ENCODE results near the gene ACSBG1.
A peak's percentile ranks its signal among the peaks of the same experiment; 100 is the strongest.

The ACSBG1 gene

DNA sequence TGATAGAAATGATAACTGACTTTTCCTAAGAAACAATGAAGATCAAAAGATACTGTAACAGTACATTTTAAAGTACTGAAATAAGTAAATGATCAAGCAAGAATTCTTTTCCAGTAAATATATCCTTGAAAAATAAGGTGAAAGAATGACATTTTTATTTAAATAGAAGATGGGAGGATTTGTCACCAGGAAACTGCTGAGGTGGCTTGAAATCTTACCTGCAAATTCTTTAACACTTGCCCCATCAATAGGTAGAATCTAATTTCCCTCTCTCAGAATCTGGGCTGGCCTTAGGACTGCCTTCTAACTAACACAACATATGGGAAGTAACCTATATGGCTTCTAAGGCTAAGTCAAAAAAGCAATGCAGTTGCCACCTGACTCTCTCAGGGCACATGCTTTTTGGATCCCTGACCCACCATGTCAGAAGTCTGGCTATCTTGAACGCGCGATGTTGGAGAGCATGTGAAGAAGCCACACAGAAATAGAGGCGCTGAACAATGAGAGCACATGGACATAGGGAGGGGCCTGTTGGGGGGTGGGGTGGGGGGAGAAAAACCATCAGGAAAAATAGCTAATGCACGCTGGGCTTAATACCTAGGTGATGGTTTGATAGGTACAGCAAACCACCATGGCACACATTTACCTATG, 11.5 kb downstream of the ACSBG1 start:
- DNase-seq (ENCODE audit: low spot score), result no peak

DNA sequence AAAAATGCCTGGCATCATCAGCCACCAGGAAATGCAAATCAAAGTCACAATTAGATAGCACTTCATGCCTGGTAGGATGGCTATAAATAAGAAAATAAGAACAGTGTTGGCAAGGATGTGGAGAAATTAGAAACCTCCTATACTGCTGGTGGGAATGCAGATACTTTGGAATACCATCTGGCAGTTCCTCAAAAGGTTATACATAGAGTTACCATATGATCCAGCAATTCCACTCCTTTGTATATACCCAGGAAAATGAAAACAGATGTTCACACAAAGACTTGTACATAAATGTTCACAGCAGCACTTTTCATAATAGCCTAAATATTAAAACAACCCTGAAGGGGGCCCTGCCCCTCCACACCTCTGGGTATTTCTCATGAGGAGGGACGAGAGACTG, 13.7 kb downstream of the ACSBG1 start:
- DNase-seq (ENCODE audit: low spot score), result no peak

DNA sequence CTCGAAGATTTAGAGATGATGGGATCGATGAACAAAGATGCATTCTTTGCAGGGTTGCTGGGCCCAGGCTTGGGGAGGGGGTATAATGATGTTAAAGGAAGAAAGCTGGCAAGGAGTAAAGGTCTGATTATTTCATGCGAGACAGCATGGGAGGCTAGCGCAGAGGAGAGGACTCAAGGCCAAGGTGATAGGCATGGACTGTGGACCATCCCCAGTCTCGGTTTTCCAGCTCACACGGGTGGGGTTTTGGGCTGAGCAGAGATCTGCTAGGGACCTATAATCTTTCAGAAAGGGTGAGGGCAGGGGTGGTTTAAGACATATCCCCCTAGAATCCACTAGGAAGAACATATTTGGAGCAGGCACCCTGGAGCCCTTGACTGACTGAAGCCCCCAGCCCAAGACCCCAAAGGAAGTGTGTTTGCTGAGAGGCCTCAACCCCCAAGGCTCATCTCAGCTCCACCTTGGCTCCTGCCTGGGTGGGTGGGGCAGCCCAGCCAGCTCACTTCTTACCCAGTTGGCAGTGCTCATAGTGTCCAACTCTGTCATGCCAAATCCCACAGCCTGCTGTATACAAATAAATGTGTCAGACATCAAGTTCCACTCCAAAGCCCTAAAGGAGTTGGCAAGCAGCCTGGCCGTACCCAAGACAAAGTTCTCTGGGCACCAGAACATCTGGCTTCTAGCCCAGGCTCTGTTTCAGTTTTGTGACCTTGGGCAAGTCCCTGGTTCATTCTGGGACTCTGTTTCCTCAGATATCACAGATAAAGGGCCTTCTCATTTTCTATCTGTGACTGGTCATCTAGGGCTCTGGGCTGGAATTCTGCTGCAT, 17.9 kb downstream of the ACSBG1 start:
- peak; percentile 75 for DNase-seq (ENCODE audit: low spot score)

DNA sequence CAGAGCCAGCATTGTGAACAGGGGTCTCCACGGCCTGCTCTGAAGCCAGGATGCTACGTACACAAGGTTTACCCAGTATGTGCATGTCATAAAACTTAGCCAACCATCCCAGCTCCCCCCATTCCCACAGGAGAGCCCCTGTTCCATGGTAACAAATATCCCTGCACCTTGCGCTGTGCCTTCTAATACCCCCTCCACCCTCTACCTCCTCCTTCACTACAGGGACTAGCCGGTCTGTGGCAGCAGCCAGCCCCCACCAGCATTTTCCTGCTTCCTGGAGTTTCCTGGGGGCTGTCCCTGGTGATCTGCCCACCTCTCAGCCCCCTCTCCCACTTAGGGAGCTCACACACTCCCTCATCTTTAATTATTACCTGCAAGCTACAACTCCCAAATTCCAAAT, 20.4 kb downstream of the ACSBG1 start:
- no peak for DNase-seq (ENCODE audit: low spot score)

DNA sequence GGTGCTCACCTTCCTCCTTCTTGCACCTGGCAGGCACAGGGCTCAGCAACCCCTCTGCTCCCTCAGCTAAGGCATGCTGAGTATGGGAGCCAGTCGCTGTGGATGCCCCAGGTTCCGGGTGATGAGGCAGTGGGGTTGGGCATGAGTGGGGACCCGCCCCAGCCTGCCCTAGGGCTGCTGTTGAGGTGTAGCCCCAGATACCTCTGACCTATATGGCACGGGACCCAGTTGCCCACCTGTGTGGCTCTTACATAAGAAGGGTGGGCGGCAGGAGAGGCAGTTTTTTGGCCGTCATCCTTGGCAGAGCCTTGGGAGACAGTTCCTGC, 21.0 kb downstream of the ACSBG1 start:
- DNase-seq (ENCODE audit: low spot score), result no peak

DNA sequence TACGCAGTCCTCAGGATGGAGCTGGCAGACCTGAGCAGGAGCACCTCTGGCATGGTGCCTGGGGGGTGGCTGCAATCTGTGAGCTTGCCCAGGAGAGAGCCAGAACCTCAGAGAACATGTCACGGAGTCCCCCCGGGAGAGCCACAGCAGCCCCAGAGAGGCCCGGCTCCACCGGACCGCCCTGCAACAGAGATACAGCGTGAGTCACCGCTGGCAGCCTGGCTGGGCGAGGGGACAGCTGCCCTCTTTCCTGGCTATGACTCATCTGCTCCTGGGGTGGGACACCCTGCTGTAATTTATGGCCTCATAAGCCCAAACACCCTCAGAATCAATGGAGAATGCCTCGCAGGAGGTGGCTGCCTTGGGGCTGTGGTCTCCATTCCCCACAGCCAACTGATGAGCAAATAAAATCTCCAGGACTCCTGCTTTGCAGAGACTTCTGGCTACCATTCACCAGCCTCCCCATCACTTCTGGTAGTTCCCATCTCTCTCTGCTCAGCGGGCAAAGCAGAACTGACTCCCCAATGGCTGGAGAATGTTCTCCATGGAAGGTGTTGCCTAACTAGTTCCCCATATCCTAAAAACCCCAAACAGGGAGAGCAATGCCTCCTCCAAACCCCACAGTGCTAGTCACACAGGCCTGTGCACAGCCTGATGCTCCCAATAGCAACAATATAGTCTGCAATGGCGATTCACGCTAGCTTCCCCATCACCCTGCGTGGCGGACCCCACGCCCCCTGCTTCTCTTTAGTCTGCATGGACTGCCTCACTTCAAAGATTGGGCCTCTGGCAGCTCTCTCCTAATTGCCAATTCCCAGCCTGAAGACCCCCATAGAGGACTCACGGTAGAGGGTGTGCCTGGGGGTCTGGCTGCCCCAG, 21.6 kb downstream of the ACSBG1 start:
- peak; percentile 56 for DNase-seq (ENCODE audit: low spot score)

DNA sequence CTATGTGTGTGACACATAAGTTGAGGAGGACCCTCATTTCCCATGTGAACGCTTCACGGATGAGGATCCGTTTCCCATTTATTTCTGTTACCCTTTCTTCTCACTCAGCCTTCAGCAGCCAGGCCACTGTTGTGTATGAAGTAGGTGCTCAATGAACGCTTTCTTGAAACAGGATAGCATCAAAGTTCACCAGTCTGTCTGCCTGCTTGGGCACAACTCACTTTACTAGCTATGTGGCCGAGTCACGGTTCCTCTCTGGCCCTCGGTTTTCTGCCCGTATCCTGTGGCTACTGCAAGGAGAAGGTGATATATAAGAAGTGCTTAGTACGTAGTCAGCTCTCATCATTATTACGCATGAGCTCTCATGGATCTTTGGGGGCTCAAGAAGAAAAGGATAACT, 22.4 kb downstream of the ACSBG1 start:
- DNase-seq (ENCODE audit: low spot score), result no peak

DNA sequence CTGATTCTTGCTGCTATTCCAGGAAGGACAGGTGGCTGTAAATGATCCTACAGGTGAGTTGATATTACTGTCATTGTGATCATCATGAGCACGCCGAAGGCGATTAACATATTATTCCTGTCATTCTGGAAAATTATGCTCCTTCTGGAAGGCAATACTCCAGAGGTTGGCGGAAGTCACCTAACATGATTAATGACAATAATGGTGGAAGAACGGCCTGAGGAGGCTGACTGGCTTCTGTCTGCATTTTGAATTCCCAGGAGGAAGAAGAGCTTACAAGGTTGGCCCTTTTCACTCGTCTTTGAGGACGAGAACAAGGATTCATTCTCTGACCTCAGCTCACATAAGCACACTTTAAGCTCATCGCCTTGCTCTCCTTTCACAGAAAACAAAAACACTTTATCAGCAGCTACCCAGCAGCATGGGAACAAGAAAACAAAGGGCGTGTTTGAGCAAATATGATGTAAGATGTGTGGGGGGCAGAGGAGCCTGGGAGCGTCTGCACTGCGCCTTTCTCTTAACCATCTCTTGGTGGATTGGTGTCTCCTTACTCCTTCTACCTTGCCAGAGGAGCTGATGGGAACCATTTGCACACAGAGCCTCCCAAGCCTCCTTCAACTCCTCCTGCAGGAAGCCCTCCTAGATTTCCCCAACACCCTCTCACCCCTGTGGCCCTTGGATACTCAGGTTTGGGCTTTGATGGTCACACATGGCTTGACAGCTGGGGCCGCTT, 23.0 kb downstream of the ACSBG1 start:
- DNase-seq (ENCODE audit: low spot score), result no peak

DNA sequence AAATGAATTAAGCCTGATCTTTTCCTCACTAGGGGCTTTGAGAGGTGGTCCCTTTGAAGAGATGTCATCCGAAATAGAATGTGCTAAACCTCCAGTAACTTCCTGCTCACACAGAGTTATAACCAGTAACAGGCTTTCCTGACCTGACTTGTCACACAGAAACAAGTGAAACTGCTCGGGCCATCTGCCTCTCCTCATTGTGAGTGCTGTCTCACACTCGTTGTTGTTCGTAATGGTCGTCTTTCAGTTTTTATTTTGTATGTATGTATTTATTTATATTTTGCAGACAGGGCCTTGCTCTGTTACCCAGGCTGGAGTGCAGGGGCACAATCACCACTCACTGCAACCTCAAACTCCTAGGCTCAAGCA, 24.0 kb downstream of the ACSBG1 start:
- DNase-seq (ENCODE audit: low spot score), result no peak

DNA sequence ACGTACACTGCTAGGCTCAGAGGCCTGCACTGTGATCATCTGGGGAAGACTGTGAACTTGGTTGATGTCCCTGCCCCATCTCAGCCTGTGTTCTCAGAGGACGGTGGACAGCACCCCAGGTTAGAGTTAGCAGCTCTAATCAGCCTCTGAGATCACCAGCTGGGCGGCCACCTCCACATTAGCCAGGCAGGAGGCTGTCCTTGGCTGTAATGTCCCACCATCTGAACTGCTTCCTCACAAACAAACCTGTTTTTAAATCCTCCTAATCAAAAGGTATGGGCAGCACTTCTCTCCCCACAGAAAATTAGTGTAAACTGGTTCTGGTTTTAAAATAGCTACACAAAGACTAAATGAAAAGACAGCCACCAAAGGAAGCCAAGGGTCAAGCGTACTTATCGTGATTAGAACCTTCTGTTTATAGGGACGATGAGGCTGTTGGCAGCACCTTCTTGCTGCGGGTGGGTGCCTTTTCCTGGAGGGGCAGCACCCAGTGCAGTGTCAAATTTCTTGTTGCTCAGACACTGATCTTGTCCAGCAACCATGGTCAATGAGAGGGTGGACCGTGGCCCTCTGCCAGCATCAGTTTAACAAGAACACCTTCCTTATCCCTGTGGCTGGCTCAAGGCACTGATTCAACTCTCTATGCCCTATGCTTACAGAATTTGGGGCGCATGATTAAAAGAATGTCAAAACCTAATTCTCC, 24.6 kb downstream of the ACSBG1 start:
- no peak for DNase-seq (ENCODE audit: low spot score)

DNA sequence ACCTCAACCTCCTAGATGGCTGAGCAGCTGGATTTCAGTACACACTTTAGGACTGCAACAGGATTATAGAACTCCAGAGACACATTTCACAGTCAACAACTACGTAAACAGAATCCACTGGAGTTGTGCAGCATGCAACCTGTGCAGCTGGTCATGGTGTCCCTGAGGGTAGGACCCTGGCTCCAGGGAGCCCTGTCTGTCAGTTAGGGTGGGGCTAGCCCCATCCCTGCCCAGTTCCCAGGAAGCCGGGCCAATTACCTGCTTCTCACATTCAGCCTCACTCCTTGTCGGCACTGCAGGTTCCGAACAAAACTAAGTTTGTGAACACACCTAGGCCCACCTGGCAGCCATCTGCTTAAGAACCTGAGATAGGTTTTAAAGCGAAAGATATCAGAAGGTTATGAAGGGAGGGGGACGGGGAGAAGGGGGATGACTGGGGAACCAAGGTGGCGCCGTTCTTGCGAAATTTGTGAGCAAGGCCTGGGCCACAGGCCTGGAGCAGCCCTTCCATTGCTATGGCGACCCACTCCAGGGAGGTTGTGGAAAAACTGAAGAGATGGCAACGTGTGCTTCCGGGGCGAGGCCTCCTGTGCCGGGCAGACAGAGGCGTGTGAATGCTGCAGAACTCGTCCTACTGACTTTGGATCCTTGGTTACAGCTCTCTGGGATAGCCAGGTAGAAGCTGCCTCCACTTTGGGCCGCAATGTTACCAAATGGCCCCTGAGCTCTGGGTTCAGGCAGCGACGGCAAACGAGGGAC, 25.3 kb downstream of the ACSBG1 start:
- no peak for DNase-seq (ENCODE audit: low spot score)

DNA sequence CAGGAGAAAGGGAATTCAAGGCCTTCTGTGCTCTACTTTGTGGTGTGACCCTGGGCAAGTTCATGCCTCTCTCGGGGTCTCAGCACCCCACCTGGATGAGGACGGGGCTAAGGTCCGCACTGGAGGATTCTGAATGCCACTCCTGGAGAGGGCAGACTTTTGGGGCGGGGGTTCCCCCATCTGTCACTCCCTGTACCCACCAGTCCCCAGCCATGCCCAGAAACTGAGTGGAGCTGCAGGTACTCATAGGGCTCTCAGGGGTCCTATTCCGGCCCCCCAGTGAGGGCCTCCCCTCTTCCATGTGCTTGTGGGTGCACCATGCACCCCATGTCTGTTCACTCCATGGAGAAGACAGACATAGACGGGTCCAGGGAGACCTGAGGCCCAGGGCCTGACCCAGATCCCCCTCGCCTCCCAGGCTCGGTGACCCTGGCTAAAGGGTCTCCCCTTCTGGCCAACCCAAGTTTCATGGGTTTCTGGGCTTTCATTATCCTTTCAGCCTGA, 26.0 kb downstream of the ACSBG1 start:
- DNase-seq (ENCODE audit: low spot score), result no peak

DNA sequence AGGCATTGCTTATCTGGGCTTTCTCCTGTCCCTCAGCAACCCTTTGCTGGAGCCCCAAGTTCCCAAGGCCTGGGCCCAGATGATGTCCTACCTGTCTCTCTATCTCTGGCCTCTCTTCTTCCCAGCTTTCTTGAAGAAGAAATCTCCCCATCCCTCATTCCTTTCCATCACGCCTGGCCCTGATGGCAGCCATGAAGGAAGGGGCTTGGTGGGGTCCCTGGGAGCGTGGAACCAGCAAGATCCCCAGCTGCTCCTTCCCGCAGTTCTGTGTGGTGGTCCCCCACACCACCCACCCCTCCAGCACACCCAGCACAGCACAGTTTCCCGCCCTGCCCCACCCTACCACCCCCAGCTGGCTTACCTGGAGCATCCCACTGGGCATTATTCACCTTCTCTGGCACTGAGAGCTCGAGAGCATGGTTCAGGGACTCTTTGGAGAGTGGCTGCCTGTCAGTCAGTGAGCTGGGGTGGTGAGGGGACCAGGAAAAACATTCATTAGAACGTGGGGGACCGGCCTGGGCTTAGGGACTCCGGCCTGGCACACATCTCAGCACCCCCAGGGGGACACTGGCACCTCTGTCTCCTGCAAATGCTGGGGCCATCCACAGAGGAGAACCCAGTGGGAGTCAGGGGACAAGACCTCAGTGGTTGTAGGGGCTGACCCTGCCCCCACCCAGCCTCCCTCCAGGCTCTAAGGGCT, 26.6 kb downstream of the ACSBG1 start:
- DNase-seq (ENCODE audit: low spot score), result no peak

DNA sequence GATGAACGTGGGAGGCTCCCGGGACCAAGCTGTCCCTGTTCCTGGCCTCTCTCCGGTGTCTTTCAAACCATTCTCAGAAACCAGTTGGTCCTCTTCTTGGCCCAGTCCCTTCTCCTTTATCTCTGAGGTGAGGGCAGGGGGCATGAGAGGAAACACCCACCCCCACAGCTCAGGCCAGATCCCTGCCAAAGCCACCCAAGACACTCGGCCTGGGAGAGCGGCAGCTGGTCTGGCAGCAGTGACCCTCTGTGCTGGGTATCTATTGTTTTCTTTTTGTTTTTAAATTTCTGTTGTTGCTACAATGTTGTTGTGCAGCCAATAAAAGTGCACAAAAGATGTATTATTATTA, 27.3 kb downstream of the ACSBG1 start:
- no peak for DNase-seq (ENCODE audit: low spot score)

DNA sequence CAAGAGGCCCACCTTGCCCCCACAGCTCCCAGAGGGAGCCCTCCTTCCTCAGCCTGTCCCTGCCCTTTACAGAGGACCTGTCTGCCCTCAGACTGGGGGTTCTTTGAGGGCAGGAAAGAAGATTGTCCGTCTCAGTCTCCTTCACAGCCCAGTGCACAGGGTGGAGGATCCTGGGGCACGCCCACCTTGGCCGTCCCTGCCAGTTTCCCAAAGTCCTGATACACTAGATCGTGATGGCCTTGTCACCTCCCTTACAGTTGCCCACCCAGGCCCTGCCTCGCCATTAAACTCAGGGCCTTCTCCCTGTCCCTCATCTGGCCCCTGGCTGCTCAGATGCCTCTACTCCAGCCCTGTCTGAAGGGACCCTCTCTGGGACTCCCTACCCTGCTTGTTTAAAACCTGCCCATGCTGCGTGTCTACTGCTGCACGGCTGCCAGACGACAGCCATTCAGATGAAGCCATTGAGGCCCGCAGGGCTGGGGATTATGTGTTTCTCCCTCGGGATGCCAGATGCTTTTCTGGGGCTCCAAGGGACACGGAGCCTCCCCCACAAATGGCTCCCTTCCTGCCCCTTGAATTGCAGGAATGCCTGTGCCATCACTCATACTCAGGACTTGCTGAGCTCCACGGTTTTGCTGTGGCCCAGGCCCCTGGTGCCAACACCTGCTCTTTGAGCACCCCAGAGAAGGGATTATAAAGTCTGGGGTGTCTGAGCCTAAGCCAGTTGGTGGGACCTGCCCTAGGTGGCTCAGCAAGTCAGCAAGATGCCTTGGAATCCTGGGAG, 27.8 kb downstream of the ACSBG1 start:
- peak; percentile 14 for DNase-seq (ENCODE audit: low spot score)

DNA sequence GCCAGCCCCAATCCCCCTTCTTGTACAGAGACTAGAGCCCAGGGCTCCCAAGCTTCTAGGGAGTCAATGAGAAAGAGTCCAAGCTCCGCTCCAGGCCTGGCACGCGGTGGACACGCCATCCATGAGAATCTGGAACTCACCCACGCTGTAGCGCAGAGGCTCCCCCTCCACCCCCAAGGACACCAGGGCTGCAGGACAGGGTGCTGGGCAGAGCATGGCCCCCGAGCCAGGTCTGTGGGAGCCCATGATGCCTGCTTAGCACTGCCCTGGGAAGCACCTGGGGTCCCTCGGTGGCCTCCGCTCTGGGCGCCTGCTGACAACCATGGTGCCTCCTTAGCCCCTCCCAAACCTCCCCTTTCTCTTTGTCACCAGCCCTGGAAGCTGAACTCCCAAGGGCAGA, 28.5 kb downstream of the ACSBG1 start:
- no peak for DNase-seq (ENCODE audit: low spot score)

DNA sequence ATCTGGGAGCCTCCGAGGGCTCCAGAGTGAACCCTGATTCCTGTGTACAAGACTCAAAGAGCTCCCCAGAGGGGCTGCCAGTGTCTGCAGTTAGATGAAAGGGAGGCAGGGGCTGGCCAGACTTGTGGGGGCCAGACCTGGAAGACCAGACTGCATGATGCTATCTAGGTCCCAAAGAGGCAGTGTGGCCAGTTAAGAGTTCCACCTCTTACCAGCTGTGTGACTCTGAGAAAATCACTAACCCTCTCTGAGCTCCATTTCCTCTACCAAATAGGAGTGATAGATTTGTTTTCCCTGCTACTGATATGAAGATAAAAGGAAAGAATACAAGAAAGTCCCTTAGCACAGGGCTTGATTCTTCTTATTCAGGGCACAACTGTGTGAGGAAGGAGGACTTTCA, 29.0 kb downstream of the ACSBG1 start:
- no peak for DNase-seq (ENCODE audit: low spot score)

DNA sequence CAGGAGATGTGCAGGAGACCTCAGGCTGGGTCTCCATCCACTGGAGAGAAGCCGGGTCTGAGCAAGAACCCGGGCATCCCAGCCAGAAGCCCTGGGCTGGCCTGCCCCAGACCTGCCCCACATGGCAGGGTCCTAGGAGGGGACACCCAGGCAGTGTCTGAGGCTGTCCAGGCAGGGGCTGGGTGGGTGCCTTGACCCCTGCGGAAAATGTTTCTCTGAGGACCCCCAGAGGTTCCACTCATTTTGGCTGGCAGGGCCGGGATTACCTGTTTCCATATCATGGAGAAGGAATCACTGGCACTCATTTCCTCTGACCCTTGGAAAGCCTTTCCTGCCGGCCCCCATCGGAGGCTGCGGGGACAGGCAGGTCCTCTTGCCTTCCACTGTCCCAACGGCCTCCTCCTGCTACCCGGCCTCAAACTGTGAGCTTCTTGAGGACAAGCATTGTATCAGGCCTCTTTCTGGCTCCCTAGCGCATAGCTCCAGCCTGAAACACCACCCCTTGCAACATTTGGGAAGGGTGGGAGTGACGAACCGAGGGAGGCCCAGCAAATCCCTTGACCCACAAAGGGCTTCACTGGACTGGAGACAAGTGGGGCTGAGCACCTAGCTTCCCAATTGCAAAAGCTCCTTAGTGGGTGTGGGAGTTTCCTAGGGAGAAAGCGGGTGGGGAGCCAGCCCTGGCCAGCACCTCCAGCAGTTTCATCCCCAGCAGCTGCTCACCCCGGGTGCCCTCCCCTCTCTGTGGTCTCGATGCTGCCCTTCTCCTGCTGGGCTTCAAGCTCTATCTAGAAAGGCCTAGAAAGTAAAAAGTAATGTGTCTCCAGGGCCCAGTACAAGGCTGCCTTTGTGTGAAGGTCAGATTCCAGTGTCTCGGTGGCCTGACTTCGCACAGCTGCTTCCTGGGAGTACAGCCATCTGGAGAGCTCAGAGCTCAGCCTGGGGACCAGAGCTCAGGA, 29.7 kb downstream of the ACSBG1 start:
- no peak for DNase-seq (ENCODE audit: low spot score)
